Measurements from ENCODE around the gene PROB1. TPM values are rescaled to one million over a fixed set of nuclear protein-coding genes. Genes with fewer than 3 reads are reported as not detected.

PROB1 gene
- 2.5 and 3.6 TPM in 2 replicates for total RNA-seq

GRCh38 chr5:139394654-139395566, at the start of gene PROB1:
Gene PROB1 (minus strand): TSS chr5:139395104. CDS start chr5:139395081, 23 bp downstream.

GRCh38 chr5:139439013-139439903, 44.4 kb upstream of the PROB1 start, which contains the start of gene DNAJC18:
Gene DNAJC18 (minus strand): TSS chr5:139439525. CDS start chr5:139439445, 80 bp downstream.

GRCh38 chr5:139403787-139404483, 9.0 kb upstream of the PROB1 start, which contains the start of gene SPATA24:
Gene SPATA24 (minus strand): TSS chr5:139404089. CDS start chr5:139404060, 29 bp downstream.

GRCh38 chr5:139389701-139390638, 4.9 kb downstream of the PROB1 start, which contains the start of gene MZB1:
Gene MZB1 (minus strand): TSS chr5:139389913. CDS start chr5:139389856, 57 bp downstream.

GRCh38 chr5:139383275-139383992, 11.5 kb downstream of the PROB1 start, which contains the start of gene SLC23A1:
Gene SLC23A1 (minus strand): TSS chr5:139383297. CDS start chr5:139383253, 44 bp downstream.

GRCh38 chr5:139341689-139342422, 53.0 kb downstream of the PROB1 start, which contains the start of gene PAIP2:
Gene PAIP2 (plus strand): TSS chr5:139341854. CDS start chr5:139363785, 21,931 bp downstream.

Other genes starting within 250 kb of the PROB1 start
- 34.6 and 40.0 TPM in 2 replicates for gene SIL1, start 196.7 kb downstream of the PROB1 start, total RNA-seq
- gene MATR3, start 101.4 kb downstream of the PROB1 start, total RNA-seq, result 170 and 174 TPM in 2 replicates
- 38.3 and 51.0 TPM in 2 replicates for gene PAIP2, start 53.2 kb downstream of the PROB1 start, total RNA-seq
- gene SLC23A1, start 11.8 kb downstream of the PROB1 start, total RNA-seq, result not detected in 2 replicates
- not detected in 2 replicates for gene MZB1, start 5.2 kb downstream of the PROB1 start, total RNA-seq
- 4.6 and 7.8 TPM in 2 replicates for gene SPATA24, start 9.0 kb upstream of the PROB1 start, total RNA-seq
- gene DNAJC18, start 44.4 kb upstream of the PROB1 start, total RNA-seq, result 3.6 and 3.7 TPM in 2 replicates
- 547 and 613 TPM in 2 replicates for gene ECSCR, start 67.6 kb upstream of the PROB1 start, total RNA-seq
- not detected in 2 replicates for gene SMIM33, start 75.9 kb upstream of the PROB1 start, total RNA-seq
- gene STING1, start 87.7 kb upstream of the PROB1 start, total RNA-seq, result 82.1 and 120 TPM in 2 replicates
- gene UBE2D2, start 166.2 kb upstream of the PROB1 start, total RNA-seq, result 101 and 110 TPM in 2 replicates